22Rv1 (cell line): ENCODE measurements around the gene ASB2.
A peak's percentile ranks its signal among the peaks of the same experiment; 100 is the strongest.

Experiments
- H3K27ac ChIP-seq: fragments of 450-650 bp; 2 replicates; pipeline ENCODE4 v1.5.1; 2017
- CTCF ChIP-seq: fragments of 450-650 bp; IDR thresholded peaks from 2 replicates; pipeline ENCODE4 v1.5.1; 2017; ENCODE audit warnings: mild to moderate bottlenecking
- ZFX ChIP-seq: fragments of 450-650 bp; IDR thresholded peaks from 2 replicates; pipeline ENCODE4 v1.6.1; 2017; ENCODE audit warnings: antibody characterized with exemption, borderline replicate concordance

The ASB2 gene

GRCh38 chr14:93971635-93972027 is 4.7 kb downstream of the ASB2 start:
- no peak overlapping the region for H3K27ac ChIP-seq
- TF ChIP-seq CTCF (no peak), ZFX (no peak)

- TF ChIP-seq CTCF: peak; percentile 29
- TF ChIP-seq ZFX: no peak
- no peak overlapping the region for H3K27ac ChIP-seq
Observed at GRCh38 chr14:93970965-93971634, 5.3 kb downstream of the ASB2 start.

- TF ChIP-seq ZFX (no peak), CTCF (peak; percentile 67)
- no peak overlapping the region for H3K27ac ChIP-seq
Observed at GRCh38 chr14:93970585-93970964, 5.8 kb downstream of the ASB2 start.

GRCh38 chr14:93969082-93969828 is 7.1 kb downstream of the ASB2 start:
- TF ChIP-seq ZFX (no peak), CTCF (no peak)
- no peak overlapping the region for H3K27ac ChIP-seq

- no peak for TF ChIP-seq CTCF
- no peak for TF ChIP-seq ZFX
- no peak overlapping the region for H3K27ac ChIP-seq
Observed at GRCh38 chr14:93967637-93968250, 8.6 kb downstream of the ASB2 start.

- no peak overlapping the region for H3K27ac ChIP-seq
- no peak for TF ChIP-seq CTCF
- no peak for TF ChIP-seq ZFX
Observed at GRCh38 chr14:93965946-93966474, 10.4 kb downstream of the ASB2 start.

GRCh38 chr14:93965287-93965821 is 11.0 kb downstream of the ASB2 start:
- TF ChIP-seq ZFX (no peak), CTCF (no peak)
- H3K27ac ChIP-seq: no peak overlapping the region
